T-helper 17 cell (primary cell): ENCODE data around the gene HEPN1. TPM values are rescaled to one million over a fixed set of nuclear protein-coding genes. Genes with fewer than 3 reads are reported as not detected.
A peak's percentile ranks its signal among the peaks of the same experiment; 100 is the strongest.
"Not testable (repeated sequence)": the region's sequence is repeated elsewhere in the genome, so short reads cannot be mapped to it uniquely, and the experiment has no call there.

ENCODE experiments used
- ATAC-seq: fragments of 150-1000 bp; cut with Tn5 transposase; 2 replicates; pipeline ENCODE4 v1.10.0; 2021; ENCODE audit warnings: mild to moderate bottlenecking, moderate library complexity
- DNase-seq, 3 donors: peaks; one replicate each; pipeline versions ENCODE4 v3.0.0 to v3.0.0-alpha.2; 2020 to 2021
- H3K9me3 ChIP-seq: one replicate; pipeline ENCODE4 v1.7.0; 2013; ENCODE audit warnings: low read length, mild to moderate bottlenecking; ENCODE audit not compliant: control insufficient read depth, poor library complexity, severe bottlenecking
- H3K27ac Mint-ChIP-seq: one replicate; pipeline ENCODE4 v1.8.0; 2022; ENCODE audit warnings: mild to moderate bottlenecking, moderate library complexity, mixed read lengths
- H3K27me3 Mint-ChIP-seq: one replicate; pipeline ENCODE4 v1.8.0; 2022; ENCODE audit warnings: mixed read lengths
- H3K36me3 Mint-ChIP-seq: one replicate; pipeline ENCODE4 v1.8.0; 2022; ENCODE audit warnings: low read depth, mixed read lengths
- H3K4me1 Mint-ChIP-seq: one replicate; pipeline ENCODE4 v1.8.0; 2022; ENCODE audit warnings: mild to moderate bottlenecking, mixed read lengths
- H3K4me3 Mint-ChIP-seq: one replicate; pipeline ENCODE4 v1.8.0; 2022; ENCODE audit warnings: mild to moderate bottlenecking, moderate library complexity, mixed read lengths
- total RNA-seq, 4 donors: library from RNA in 2 of 4; stranded (reverse) in 2 of 4; gene quantifications; one replicate each; pipeline ENCODE4 v1.2.3 and lab custom pipeline; 2022 to 2026

HEPN1 gene
- total RNA-seq, 2 donors from 2014 or later, result not detected

GRCh38 chr11:124943741-124944140 lies 24.7 kb downstream of the HEPN1 start:
- ATAC-seq, result no peak
- peaks cover 2% of the 10 kb centered on the region for H3K36me3 Mint-ChIP-seq
- peaks cover 23% of the 10 kb centered on the region for H3K27me3 Mint-ChIP-seq
- peak overlapping the region; percentile 60 for H3K27ac Mint-ChIP-seq
- no peak overlapping the region for H3K4me3 Mint-ChIP-seq
- peaks cover 5% of the 10 kb centered on the region for H3K4me1 Mint-ChIP-seq
- DNase-seq, result no peak
- H3K9me3 ChIP-seq, result no peaks in the 10 kb centered on the region

- peaks cover 5% of the 10 kb centered on the region for H3K4me1 Mint-ChIP-seq
- no peak for ATAC-seq
- no peak for DNase-seq
- peaks cover 18% of the 10 kb centered on the region for H3K27me3 Mint-ChIP-seq
- H3K9me3 ChIP-seq, result no peaks in the 10 kb centered on the region
- no peak overlapping the region for H3K4me3 Mint-ChIP-seq
- H3K36me3 Mint-ChIP-seq, result peaks cover 2% of the 10 kb centered on the region
- peak overlapping the region; percentile 60 for H3K27ac Mint-ChIP-seq
These were observed 25.5 kb downstream of the HEPN1 start for GRCh38 chr11:124944565-124944964.

- Mint-ChIP-seq H3K27me3 (peaks cover 10% of the 10 kb centered on the region), H3K36me3 (peaks cover 2% of the 10 kb centered on the region), H3K27ac (no peak overlapping the region), H3K4me1 (peaks cover 5% of the 10 kb centered on the region), H3K4me3 (no peak overlapping the region)
- DNase-seq (no peak), ATAC-seq (no peak)
- no peaks in the 10 kb centered on the region for H3K9me3 ChIP-seq
These were observed 26.8 kb downstream of the HEPN1 start for GRCh38 chr11:124945826-124946225.

GRCh38 chr11:124946735-124947141 lies 27.7 kb downstream of the HEPN1 start:
- Mint-ChIP-seq H3K4me1 (peaks cover 5% of the 10 kb centered on the region), H3K27me3 (peaks cover 5% of the 10 kb centered on the region), H3K36me3 (peaks cover 2% of the 10 kb centered on the region), H3K4me3 (no peak overlapping the region), H3K27ac (no peak overlapping the region)
- no peaks in the 10 kb centered on the region for H3K9me3 ChIP-seq
- DNase-seq (no peak), ATAC-seq (no peak)

GRCh38 chr11:124950601-124951330 lies 31.7 kb downstream of the HEPN1 start:
- no peak for ATAC-seq
- no peak overlapping the region for H3K4me3 Mint-ChIP-seq
- no peak for DNase-seq
- no peaks in the 10 kb centered on the region for H3K27me3 Mint-ChIP-seq
- peak overlapping the region; percentile 67 for H3K27ac Mint-ChIP-seq
- H3K36me3 Mint-ChIP-seq, result peaks cover 3% of the 10 kb centered on the region
- peaks cover under 1% of the 10 kb centered on the region for H3K4me1 Mint-ChIP-seq
- no peaks in the 10 kb centered on the region for H3K9me3 ChIP-seq

- Mint-ChIP-seq H3K4me3 (no peak overlapping the region), H3K36me3 (peaks cover 4% of the 10 kb centered on the region), H3K27me3 (no peaks in the 10 kb centered on the region), H3K4me1 (peaks cover 2% of the 10 kb centered on the region), H3K27ac (no peak overlapping the region)
- DNase-seq, result no peak
- no peaks in the 10 kb centered on the region for H3K9me3 ChIP-seq
- no peak for ATAC-seq
These were observed 32.3 kb downstream of the HEPN1 start for GRCh38 chr11:124951341-124951740.

DNA sequence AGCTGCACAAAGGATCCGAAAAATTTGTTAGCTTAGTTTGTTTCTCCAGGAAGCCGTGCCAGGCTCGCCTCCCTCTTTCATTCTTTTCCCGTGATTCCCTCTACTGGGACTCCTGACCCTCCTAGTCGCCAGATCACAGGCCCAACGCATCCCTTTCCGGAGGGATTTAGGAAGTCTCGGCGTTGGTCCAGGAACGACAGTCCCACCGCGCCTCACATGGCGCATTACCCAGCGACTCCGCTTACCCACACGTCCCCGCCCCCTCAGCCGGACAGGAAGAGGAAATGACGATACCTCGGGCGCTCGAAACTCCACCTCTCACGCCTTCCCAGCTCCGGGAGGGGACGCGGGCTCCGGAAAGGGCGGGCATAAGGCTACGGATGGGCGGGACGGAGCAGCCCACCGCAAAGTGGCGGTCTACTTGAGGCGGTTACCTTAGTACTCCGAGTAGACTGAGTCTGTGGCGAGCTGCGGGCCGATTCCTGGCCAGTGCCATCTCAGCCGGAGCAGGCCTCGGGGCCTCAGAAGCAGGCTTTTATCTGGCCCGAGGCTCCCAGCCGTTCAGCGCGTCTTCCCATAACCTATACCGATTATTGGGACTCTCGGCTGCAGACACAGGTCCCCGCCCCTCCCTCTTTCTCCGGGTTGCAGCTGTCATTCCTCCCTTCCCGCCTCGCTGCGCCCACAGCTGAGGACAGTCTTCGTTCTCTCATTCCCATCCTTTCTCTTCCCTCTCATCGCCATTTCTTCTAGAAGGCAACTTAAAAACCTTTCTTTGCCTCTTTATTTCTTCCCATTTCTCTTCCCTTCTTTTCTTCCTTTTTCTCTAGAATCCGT lies 34.9 kb downstream of the HEPN1 start, which contains the start of gene CCDC15:
Gene CCDC15 (plus strand): TSS at position 450 of the 837 bp plus-strand sequence. CDS start 531 bp downstream, outside the sequence.
- Mint-ChIP-seq H3K36me3 (peaks cover 5% of the 10 kb centered on the region), H3K4me3 (no peak within 1 kb of the TSS), H3K4me1 (peaks cover 2% of the 10 kb centered on the region), H3K27me3 (no peaks in the 10 kb centered on the region), H3K27ac (no peak within 1 kb of the TSS)
- DNase-seq, result peak; percentile 86 to 91 (median 87)
- ATAC-seq, result peak; percentile 98
- no peaks in the 10 kb centered on the region for H3K9me3 ChIP-seq

DNA sequence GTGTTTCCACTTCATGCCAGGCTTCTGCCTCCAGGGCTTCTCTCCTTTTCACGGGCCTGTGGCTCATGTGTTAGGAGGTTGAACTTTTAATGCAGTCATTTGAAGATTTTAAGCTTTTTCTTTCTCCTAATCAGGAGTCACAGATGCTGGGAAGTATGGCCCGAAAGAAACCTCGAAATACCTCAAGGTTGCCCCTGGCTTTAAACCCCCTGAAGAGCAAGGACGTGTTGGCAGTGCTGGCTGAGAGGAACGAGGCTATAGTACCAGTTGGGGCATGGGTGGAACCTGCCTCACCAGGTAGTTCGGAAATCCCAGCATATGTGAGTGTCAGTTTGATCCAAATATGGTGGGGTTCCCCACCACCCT lies 35.5 kb downstream of the HEPN1 start:
- DNase-seq, result no peak

GRCh38 chr11:124955035-124955434 lies 36.0 kb downstream of the HEPN1 start:
- no peak for DNase-seq
- Mint-ChIP-seq H3K4me1 (peaks cover 2% of the 10 kb centered on the region), H3K36me3 (peaks cover 5% of the 10 kb centered on the region), H3K27ac (no peak overlapping the region), H3K4me3 (no peak overlapping the region), H3K27me3 (no peaks in the 10 kb centered on the region)
- H3K9me3 ChIP-seq, result no peaks in the 10 kb centered on the region
- ATAC-seq, result no peak

More for the DNA sequence above, 35.5 kb downstream of the HEPN1 start:
- no peak for ATAC-seq
- no peaks in the 10 kb centered on the region for H3K9me3 ChIP-seq
- H3K27ac Mint-ChIP-seq, result no peak overlapping the region
- H3K27me3 Mint-ChIP-seq, result no peaks in the 10 kb centered on the region
- no peak overlapping the region for H3K4me3 Mint-ChIP-seq
- peaks cover 5% of the 10 kb centered on the region for H3K36me3 Mint-ChIP-seq
- peaks cover 2% of the 10 kb centered on the region for H3K4me1 Mint-ChIP-seq

DNA sequence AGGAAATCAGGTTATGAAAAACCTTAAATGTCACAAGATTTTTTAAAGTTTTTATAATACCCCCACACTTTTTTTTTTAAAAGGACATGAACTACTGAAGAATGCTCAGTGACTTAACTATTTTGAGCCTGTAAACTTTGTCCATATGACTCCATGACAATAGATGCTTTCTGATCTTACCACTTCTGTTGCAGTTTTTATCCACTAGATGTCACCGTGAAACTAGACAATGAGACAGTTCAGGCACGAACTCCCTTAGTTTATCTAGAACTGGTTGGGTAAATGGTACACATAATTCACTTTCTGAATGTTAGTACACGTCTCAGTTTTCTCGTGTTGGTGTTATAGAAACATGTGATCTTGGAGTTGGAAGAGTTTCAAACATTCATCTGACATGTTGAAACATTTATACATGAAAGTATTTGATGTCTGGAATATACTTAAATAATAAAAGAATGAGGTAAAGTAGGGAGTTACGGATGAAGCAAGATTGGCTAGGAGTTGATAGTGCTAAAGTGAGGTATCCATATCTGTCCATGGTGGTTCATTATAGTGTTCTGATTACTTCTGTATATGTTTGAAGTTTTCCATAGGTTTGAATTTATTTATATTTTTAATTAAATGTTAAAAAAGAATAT lies 43.0 kb downstream of the HEPN1 start:
- peak; percentile 98 for ATAC-seq
- no peak for DNase-seq
- peaks cover 2% of the 10 kb centered on the region for H3K4me1 Mint-ChIP-seq
- no peak overlapping the region for H3K27ac Mint-ChIP-seq
- H3K4me3 Mint-ChIP-seq, result no peak overlapping the region
- peaks cover 7% of the 10 kb centered on the region for H3K36me3 Mint-ChIP-seq
- H3K9me3 ChIP-seq, result no peaks in the 10 kb centered on the region
- H3K27me3 Mint-ChIP-seq, result no peaks in the 10 kb centered on the region

DNA sequence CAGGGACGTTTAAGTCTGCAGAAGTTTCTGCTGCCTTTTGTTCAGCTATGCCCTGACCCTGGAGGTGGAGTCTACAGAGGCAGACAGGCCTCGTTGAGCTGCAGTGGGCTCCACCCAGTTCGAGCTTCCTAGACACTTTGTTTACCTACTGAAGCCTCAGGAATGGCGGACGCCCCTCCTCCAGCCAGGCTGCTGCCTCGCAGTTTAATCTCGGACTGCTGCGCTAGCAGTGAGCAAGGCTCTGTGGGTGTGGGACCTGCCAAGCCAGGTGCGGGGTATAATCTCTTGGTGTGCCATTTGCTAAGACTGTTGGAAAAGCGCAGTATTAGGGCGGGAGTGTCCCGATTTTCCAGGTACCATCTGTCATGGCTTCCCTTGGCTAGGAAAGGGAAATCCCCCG lies 49.1 kb downstream of the HEPN1 start:
- not testable (repeated sequence) for H3K4me3 Mint-ChIP-seq, H3K4me1 Mint-ChIP-seq, H3K9me3 ChIP-seq, H3K27ac Mint-ChIP-seq, DNase-seq, H3K27me3 Mint-ChIP-seq, ATAC-seq, H3K36me3 Mint-ChIP-seq
